Esophagus squamous epithelium (tissue), 5 donors: ENCODE data around the gene SLC36A2. TPM values are rescaled to one million over a fixed set of nuclear protein-coding genes. Genes with fewer than 3 reads are reported as not detected.
"Not testable (repeated sequence)": the region's sequence is repeated elsewhere in the genome, so short reads cannot be mapped to it uniquely, and the experiment has no call there.

Experiments
- DNase-seq: peaks from one replicate; lab custom pipeline; 2025; lab: John Stamatoyannopoulos, UW
- H3K27ac ChIP-seq, 4 donors: fragments of 200-600 bp; sonication (generic); one replicate each; pipeline ENCODE4 v1.5.1; 2016 to 2019; ENCODE audit warnings: mild to moderate bottlenecking in 1 of 4
- H3K27me3 ChIP-seq, 4 donors: fragments of 200-600 bp; sonication (generic); 1 replicate in 3 of 4; 2 replicates in 1 of 4; pipeline versions ENCODE4 v1.5.1 to v1.6.0; 2017 to 2021; ENCODE audit warnings: antibody characterized with exemption in 1 of 4
- H3K36me3 ChIP-seq, 3 donors: fragments of 200-600 bp; sonication (generic); one replicate each; pipeline ENCODE4 v1.5.1; 2016 to 2019
- H3K4me1 ChIP-seq, 3 donors: fragments of 200-600 bp; sonication (generic); one replicate each; pipeline ENCODE4 v1.5.1; 2017 to 2019
- H3K4me3 ChIP-seq, 4 donors: fragments of 200-600 bp; sonication (generic); 1 replicate in 3 of 4; 2 replicates in 1 of 4; pipeline ENCODE4 v1.5.1; 2016 to 2019; ENCODE audit warnings: mild to moderate bottlenecking in 2 of 4, moderate library complexity in 1 of 4
- H3K9me3 ChIP-seq, 3 donors: fragments of 200-600 bp; sonication (generic); one replicate each; pipeline ENCODE4 v1.5.1; 2016 to 2019
- POLR2A ChIP-seq, 4 donors: fragments of 450-650 bp; IDR thresholded peaks; one replicate each; pipeline ENCODE4 v1.6.1; 2017; ENCODE audit warnings: antibody characterized with exemption in 4 of 4, mild to moderate bottlenecking in 4 of 4, moderate library complexity in 3 of 4
- WGBS, 2 donors: methylation state at CpG; one replicate each; pipeline ENCODE4 v1.1.5; 2018; 5-methylcytosine and 5-hydroxymethylcytosine counted together
- intact Hi-C: fragments of 100-400 bp; cut with DNase I; formaldehyde crosslinking; loops from one replicate; pipeline ENCODE4 v1.15.0; 2022
- total RNA-seq, 4 donors: library from RNA; depleted of rRNA; stranded (reverse); fragments of >200 nt; gene quantifications; one replicate each; pipeline ENCODE4 v1.1.0, GENCODE V29; 2016
- TF ChIP-seq, protein P1 (sequence below), 6 experiments: fragments of 450-650 bp in 4 of 6; fragments of 200-600 bp in 2 of 6; sonication (generic) in 2 of 6; IDR thresholded peaks; one replicate each; pipeline ENCODE4 v1.5.1; 2016 to 2019; ENCODE audit warnings: antibody characterized with exemption in 6 of 6, mild to moderate bottlenecking in 4 of 6, moderate library complexity in 4 of 6
- donor health status: DM: yes; HTN: yes; CAD: no.

The SLC36A2 gene
- total RNA-seq, 4 donors from 2014 or later, result not detected

DNA sequence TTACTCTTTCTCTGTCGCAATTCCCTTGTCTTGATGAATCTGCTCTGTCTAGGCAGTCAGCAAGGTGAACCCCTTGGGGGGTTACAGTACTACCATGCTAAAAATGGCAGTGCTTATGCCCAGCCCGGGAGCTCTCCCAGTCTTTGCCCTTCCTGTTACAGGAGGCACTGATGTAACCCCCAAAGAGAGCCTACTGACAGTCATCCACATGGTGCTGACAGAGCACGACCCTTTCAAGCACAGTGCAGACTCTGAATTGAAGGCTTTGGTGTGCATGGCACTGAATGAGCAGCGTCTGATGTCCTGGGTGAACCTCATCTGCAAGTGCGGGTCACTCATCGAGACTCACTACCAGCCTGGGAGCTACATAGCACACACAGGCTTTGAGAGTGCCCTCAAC lies 34.5 kb upstream of the SLC36A2 start:
- Histone ChIP-seq H3K9me3 (no peaks in the 10 kb centered on the region), H3K27me3 (no peaks in the 10 kb centered on the region), H3K4me3 (no peak overlapping the region), H3K27ac (no peak overlapping the region), H3K36me3 (no peaks in the 10 kb centered on the region), H3K4me1 (no peaks in the 10 kb centered on the region)
- no peak for DNase-seq
- TF ChIP-seq, protein P1, sequence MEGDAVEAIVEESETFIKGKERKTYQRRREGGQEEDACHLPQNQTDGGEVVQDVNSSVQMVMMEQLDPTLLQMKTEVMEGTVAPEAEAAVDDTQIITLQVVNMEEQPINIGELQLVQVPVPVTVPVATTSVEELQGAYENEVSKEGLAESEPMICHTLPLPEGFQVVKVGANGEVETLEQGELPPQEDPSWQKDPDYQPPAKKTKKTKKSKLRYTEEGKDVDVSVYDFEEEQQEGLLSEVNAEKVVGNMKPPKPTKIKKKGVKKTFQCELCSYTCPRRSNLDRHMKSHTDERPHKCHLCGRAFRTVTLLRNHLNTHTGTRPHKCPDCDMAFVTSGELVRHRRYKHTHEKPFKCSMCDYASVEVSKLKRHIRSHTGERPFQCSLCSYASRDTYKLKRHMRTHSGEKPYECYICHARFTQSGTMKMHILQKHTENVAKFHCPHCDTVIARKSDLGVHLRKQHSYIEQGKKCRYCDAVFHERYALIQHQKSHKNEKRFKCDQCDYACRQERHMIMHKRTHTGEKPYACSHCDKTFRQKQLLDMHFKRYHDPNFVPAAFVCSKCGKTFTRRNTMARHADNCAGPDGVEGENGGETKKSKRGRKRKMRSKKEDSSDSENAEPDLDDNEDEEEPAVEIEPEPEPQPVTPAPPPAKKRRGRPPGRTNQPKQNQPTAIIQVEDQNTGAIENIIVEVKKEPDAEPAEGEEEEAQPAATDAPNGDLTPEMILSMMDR (IDR thresholded peaks at IDR 0.05), result no peak
- intact Hi-C loops, result no loop called here
- 78 to 91% methylated on average over 2 to 3 of the region's 6 CpGs for WGBS, 2 donors

DNA sequence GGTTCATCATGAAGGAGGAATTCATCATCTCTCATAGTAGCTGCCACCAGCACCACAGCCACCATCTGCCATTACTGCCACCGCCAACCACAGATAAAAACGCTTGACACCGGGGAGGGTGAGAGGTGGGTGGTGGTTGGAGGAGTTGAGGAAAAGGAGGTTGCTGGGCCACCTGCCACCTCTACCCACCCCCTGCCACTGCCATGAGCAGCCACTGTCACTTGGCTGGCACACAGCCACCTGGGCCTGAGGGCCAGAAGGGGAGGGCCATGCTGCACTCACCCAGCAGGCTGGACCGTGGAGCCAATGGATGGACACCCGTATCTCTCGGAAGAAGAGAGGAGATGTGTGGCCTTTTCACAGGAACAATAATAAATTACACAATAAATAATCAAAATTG lies 31.3 kb upstream of the SLC36A2 start:
- TF ChIP-seq, protein P1 (IDR thresholded peaks at IDR 0.05), result no peak
- no peak for TF ChIP-seq POLR2A (IDR thresholded peaks at IDR 0.05)
- Histone ChIP-seq H3K27me3 (no peaks in the 10 kb centered on the region), H3K27ac (no peak overlapping the region), H3K4me3 (no peak overlapping the region), H3K36me3 (no peaks in the 10 kb centered on the region), H3K9me3 (no peaks in the 10 kb centered on the region), H3K4me1 (no peaks in the 10 kb centered on the region)
- DNase-seq, result no peak
- 82 to 96% methylated on average over 4 to 6 of the region's 6 CpGs for WGBS, 2 donors
- intact Hi-C loops, result no loop called here

DNA sequence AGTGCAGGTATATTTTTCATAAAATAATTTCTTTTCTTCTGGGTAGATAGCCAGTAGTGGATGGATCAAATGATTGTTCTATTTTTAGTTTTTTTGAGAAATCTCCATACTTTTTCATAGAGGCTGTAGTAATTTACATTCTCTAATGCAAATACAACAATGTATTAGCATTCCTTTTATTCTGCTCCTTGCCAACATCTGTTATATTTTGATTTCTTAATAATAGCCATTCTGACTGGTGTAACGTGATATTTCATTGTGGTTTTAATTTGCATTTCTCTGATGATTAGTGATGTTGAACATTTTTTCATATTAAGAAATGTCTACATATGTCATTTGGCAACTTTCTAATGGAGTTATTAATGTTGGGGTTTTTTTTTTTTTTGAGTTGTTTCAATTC lies 27.2 kb upstream of the SLC36A2 start:
- no peak for DNase-seq
- Histone ChIP-seq H3K27me3 (no peaks in the 10 kb centered on the region), H3K4me1 (no peaks in the 10 kb centered on the region), H3K9me3 (no peaks in the 10 kb centered on the region), H3K4me3 (no peak overlapping the region), H3K36me3 (no peaks in the 10 kb centered on the region), H3K27ac (no peak overlapping the region)
- 25 to 31% methylated on average over 1 of the region's 1 CpG for WGBS, 2 donors
- TF ChIP-seq, protein P1 (IDR thresholded peaks at IDR 0.05), result no peak
- no peak for TF ChIP-seq POLR2A (IDR thresholded peaks at IDR 0.05)
- intact Hi-C loops, result no loop called here

DNA sequence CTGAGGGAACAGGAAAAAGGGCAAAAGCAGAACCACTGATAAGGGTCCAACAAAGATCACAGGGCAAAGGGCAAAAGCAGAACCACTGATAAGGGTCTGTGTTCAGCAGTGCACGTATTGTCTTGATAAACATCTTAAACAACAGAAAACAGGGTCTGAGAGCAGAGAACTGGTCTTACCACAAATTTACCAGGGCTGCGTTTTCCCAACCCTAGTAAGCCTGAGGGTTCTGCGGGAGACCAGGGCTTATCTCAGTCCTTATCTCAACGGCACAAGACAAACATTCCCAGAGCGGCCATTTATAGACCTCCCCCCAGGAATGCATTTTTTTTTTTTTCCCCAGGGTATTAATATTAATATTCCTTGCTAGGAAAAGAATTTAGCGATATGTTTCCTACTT lies 19.7 kb upstream of the SLC36A2 start:
- 65 to 72% methylated on average over 6 of the region's 6 CpGs for WGBS, 2 donors
- H3K4me1 ChIP-seq, intact Hi-C loops, H3K36me3 ChIP-seq, DNase-seq, H3K4me3 ChIP-seq, H3K27me3 ChIP-seq, H3K27ac ChIP-seq: not testable (repeated sequence)
- peaks cover 0 to 30% (median 20%) of the 10 kb centered on the region in 3 donors for H3K9me3 ChIP-seq

DNA sequence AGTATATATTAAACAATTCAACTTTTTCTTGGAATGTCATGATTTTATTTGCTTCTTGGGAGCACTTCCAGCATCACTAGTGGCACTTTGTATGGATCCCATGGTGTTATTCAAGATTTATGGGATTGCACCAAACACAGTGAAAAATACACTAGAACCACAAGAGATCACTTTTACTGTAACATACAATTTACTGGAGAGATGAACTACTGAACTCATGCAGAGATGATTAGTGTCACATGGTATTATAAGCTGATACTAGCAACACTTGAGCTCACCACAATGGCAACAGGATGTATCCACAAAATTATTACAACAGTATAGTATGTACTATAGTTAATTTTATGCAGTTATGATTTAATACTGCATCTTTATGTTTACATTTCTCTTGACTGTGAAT lies 16.3 kb upstream of the SLC36A2 start:
- H3K4me3 ChIP-seq, result no peak overlapping the region
- H3K4me1 ChIP-seq, result no peaks in the 10 kb centered on the region
- H3K36me3 ChIP-seq, result no peaks in the 10 kb centered on the region
- intact Hi-C loops, result no loop called here
- TF ChIP-seq, protein P1 (IDR thresholded peaks at IDR 0.05), result no peak
- no peak for TF ChIP-seq POLR2A (IDR thresholded peaks at IDR 0.05)
- H3K9me3 ChIP-seq, result peaks cover 0 to 30% (median 18%) of the 10 kb centered on the region in 3 donors
- DNase-seq, result no peak
- peaks cover 0 to 3% (median 0%) of the 10 kb centered on the region in 4 donors for H3K27me3 ChIP-seq
- H3K27ac ChIP-seq, result no peak overlapping the region

DNA sequence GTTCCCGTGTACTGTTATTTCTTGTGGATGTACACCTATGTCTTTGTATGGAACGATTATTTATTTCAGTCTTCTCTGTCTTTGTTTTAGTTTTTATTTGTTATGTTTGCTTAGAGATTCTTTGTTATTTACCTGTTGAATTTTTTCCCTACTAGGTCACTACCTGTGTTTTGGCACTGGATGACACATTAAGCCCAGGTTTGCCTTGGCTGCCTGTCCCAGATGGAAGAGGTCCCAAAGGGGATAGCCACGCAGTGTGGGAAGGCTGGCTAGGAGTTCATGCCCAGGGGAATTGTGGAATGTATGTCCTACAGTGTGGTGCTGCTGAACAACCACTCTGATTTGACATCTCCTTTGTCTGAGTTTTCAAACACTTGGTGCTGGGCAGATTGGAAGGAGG lies 15.6 kb upstream of the SLC36A2 start:
- H3K27me3 ChIP-seq, result peaks cover 0 to 3% (median 0%) of the 10 kb centered on the region in 4 donors
- no peaks in the 10 kb centered on the region for H3K4me1 ChIP-seq
- H3K9me3 ChIP-seq, result peaks cover 0 to 23% (median 14%) of the 10 kb centered on the region in 3 donors
- no peaks in the 10 kb centered on the region for H3K36me3 ChIP-seq
- no peak for DNase-seq
- intact Hi-C loops, result no loop called here
- 44 to 59% methylated on average over 2 to 3 of the region's 3 CpGs for WGBS, 2 donors
- H3K27ac ChIP-seq, result no peak overlapping the region
- TF ChIP-seq, protein P1 (IDR thresholded peaks at IDR 0.05), result no peak
- no peak for TF ChIP-seq POLR2A (IDR thresholded peaks at IDR 0.05)
- H3K4me3 ChIP-seq, result no peak overlapping the region
